A549 (cell line): ENCODE data around the gene KIF16B.

Source experiments
- BHLHE40 ChIP-seq: IDR thresholded peaks from 2 replicates; pipeline ENCODE4 v1.6.1; 2012; ENCODE audit warnings: low read depth, low read length, inconsistent platforms
- CBX8 ChIP-seq: fragments of 200-600 bp; sonication (generic); IDR thresholded peaks from 2 replicates; pipeline ENCODE4 v1.6.1; 2016
- HOXA7 ChIP-seq: fragments of 250-450 bp; sonication (Bioruptor Pico); IDR thresholded peaks from 2 replicates; pipeline ENCODE4 v1.5.0; 2020; ENCODE audit warnings: mild to moderate bottlenecking, moderate library complexity
- KDM5A ChIP-seq: fragments of 200-600 bp; sonication (generic); IDR thresholded peaks from 2 replicates; pipeline ENCODE4 v1.6.1; 2016; ENCODE audit warnings: antibody characterized with exemption, mild to moderate bottlenecking
- MYC ChIP-seq: IDR thresholded peaks from 2 replicates; pipeline ENCODE4 v1.6.1; 2012; ENCODE audit warnings: mild to moderate bottlenecking, inconsistent platforms, low read length, improper control_type of control experiment, borderline replicate concordance
- NPAS2 ChIP-seq: fragments of 250-450 bp; sonication (Bioruptor Pico); IDR thresholded peaks from 2 replicates; pipeline ENCODE4 v1.8.0; 2022; ENCODE audit warnings: mild to moderate bottlenecking, moderate library complexity, borderline replicate concordance
- PHF8 ChIP-seq: fragments of 200-600 bp; sonication (generic); IDR thresholded peaks from 2 replicates; pipeline ENCODE4 v1.6.1; 2016; ENCODE audit warnings: low read depth, mild to moderate bottlenecking, antibody characterized with exemption, moderate library complexity, borderline replicate concordance
- POLR2A ChIP-seq: IDR thresholded peaks from 2 replicates; pipeline ENCODE4 v1.6.1; 2012; ENCODE audit warnings: mild to moderate bottlenecking, low read length
- RAD21 ChIP-seq, 2 experiments: fragments of >200 bp in 1 of 2; sonication (Bioruptor Twin) in 1 of 2; formaldehyde crosslinking in 1 of 2; IDR thresholded peaks in 1 of 2; conservative IDR thresholded peaks in 1 of 2; 2 replicates in 1 of 2; 3 replicates in 1 of 2; pipeline ENCODE4 v1.6.1; 2012 to 2018; ENCODE audit warnings: inconsistent platforms in 1 of 2
- TP53 ChIP-seq: fragments of 250-450 bp; sonication (Bioruptor Pico); IDR thresholded peaks from 2 replicates; pipeline ENCODE4 v1.5.0; 2021; ENCODE audit warnings: mild to moderate bottlenecking, moderate library complexity
- TF ChIP-seq, protein P1 (sequence below): fragments of >200 bp; sonication (Bioruptor Twin); formaldehyde crosslinking; IDR thresholded peaks from 3 replicates; pipeline ENCODE4 v1.5.1; 2016

DNA sequence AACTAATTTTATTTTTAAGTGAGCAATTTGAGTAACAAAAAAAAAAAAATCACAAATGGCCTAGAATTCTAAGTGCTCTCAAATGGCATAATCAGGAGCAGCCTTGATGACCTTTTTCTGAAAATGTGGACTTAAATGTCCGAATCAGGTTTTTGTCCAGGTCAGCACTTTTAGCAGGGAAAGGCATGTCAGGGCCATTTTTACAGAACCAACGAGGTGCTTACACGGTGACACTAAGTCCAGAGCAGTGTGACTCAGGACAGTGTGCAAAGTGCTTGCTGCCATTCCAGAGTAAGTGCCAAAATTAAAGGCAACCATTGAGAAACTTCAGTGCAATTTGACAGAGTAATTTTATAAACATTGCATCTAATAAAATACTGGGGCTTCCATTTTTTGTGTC is 127.8 kb downstream of the KIF16B start:
- TF ChIP-seq MYC (no peak), RAD21 (conservative IDR thresholded peaks at IDR 0.05 in 1 of 2, IDR thresholded peaks at IDR 0.05 in 1 of 2) (no peak), CBX8 (no peak), BHLHE40 (no peak), KDM5A (no peak), HOXA7 (CRISPR knock-in tag) (no peak), TP53 (no peak), POLR2A (no peak), PHF8 (no peak), NPAS2 (CRISPR knock-in tag) (no peak)
- TF ChIP-seq, protein P1, sequence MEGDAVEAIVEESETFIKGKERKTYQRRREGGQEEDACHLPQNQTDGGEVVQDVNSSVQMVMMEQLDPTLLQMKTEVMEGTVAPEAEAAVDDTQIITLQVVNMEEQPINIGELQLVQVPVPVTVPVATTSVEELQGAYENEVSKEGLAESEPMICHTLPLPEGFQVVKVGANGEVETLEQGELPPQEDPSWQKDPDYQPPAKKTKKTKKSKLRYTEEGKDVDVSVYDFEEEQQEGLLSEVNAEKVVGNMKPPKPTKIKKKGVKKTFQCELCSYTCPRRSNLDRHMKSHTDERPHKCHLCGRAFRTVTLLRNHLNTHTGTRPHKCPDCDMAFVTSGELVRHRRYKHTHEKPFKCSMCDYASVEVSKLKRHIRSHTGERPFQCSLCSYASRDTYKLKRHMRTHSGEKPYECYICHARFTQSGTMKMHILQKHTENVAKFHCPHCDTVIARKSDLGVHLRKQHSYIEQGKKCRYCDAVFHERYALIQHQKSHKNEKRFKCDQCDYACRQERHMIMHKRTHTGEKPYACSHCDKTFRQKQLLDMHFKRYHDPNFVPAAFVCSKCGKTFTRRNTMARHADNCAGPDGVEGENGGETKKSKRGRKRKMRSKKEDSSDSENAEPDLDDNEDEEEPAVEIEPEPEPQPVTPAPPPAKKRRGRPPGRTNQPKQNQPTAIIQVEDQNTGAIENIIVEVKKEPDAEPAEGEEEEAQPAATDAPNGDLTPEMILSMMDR, result no peak
